AG04449 (cell line): ENCODE results near the gene ATP5F1D.

Source experiments
- CTCF ChIA-PET: fragments of 350-600 bp; formaldehyde crosslinking; extraction: SDS; loops from one replicate; lab custom pipeline; 2021; ENCODE audit warnings: antibody characterized with exemption; lab: Yijun Ruan, JAX
- POLR2A ChIA-PET: fragments of 400-600, 350-600 bp; formaldehyde crosslinking; extraction: SDS; loops from one replicate; lab custom pipeline; 2020; ENCODE audit warnings: antibody characterized with exemption, inconsistent platforms; lab: Yijun Ruan, JAX
- DNase-seq: peaks from one replicate; pipeline ENCODE4 v3.0.0-alpha.2; 2010; ENCODE audit warnings: low read depth, low spot score
- H3K4me3 ChIP-seq: 2 replicates; pipeline ENCODE4 v1.5.1; 2011; ENCODE audit warnings: low read depth, mild to moderate bottlenecking, control low read depth, low read length
- TF ChIP-seq, protein P1 (sequence below): IDR thresholded peaks from one replicate; pipeline ENCODE4 v1.5.1; 2011; ENCODE audit warnings: mild to moderate bottlenecking, moderate library complexity, low read length, control low read depth, inconsistent platforms; ENCODE audit not compliant: insufficient read depth; ENCODE audit errors: missing control alignments

ATP5F1D gene

GRCh38 chr19:1220976-1221903 lies 20.3 kb upstream of the ATP5F1D start:
- ChIA-PET POLR2A (no interaction called here), CTCF (interaction anchor here (0.7 to 2.7 kb wide), 9 partner anchors 7 to 156 kb away, joined by 3 to 16 read pairs (median 4); partner anchors contain the start of gene ATP5F1D)
- no peak for DNase-seq
- TF ChIP-seq, protein P1, sequence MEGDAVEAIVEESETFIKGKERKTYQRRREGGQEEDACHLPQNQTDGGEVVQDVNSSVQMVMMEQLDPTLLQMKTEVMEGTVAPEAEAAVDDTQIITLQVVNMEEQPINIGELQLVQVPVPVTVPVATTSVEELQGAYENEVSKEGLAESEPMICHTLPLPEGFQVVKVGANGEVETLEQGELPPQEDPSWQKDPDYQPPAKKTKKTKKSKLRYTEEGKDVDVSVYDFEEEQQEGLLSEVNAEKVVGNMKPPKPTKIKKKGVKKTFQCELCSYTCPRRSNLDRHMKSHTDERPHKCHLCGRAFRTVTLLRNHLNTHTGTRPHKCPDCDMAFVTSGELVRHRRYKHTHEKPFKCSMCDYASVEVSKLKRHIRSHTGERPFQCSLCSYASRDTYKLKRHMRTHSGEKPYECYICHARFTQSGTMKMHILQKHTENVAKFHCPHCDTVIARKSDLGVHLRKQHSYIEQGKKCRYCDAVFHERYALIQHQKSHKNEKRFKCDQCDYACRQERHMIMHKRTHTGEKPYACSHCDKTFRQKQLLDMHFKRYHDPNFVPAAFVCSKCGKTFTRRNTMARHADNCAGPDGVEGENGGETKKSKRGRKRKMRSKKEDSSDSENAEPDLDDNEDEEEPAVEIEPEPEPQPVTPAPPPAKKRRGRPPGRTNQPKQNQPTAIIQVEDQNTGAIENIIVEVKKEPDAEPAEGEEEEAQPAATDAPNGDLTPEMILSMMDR, result peak; percentile 77
- H3K4me3 ChIP-seq, result no peak overlapping the region

- ChIA-PET CTCF (interaction anchor here (1.2 to 2.7 kb wide), 4 partner anchors 8 to 157 kb away, joined by 4 to 17 read pairs (median 14); partner anchors contain the start of genes ATP5F1D and CBARP), POLR2A (no interaction called here)
- H3K4me3 ChIP-seq, result no peak overlapping the region
- TF ChIP-seq, protein P1, result no peak
- DNase-seq, result no peak
Measured at GRCh38 chr19:1221904-1222255, 19.7 kb upstream of the ATP5F1D start.

GRCh38 chr19:1222394-1222793 lies 19.2 kb upstream of the ATP5F1D start:
- POLR2A ChIA-PET, result no interaction called here
- CTCF ChIA-PET, result interaction anchor here (0.6 to 2.7 kb wide), 6 partner anchors 8 to 157 kb away, joined by 3 to 17 read pairs (median 10); partner anchors contain the start of genes ATP5F1D and CBARP
- DNase-seq, result no peak
- H3K4me3 ChIP-seq, result no peak overlapping the region
- TF ChIP-seq, protein P1, result no peak

DNA sequence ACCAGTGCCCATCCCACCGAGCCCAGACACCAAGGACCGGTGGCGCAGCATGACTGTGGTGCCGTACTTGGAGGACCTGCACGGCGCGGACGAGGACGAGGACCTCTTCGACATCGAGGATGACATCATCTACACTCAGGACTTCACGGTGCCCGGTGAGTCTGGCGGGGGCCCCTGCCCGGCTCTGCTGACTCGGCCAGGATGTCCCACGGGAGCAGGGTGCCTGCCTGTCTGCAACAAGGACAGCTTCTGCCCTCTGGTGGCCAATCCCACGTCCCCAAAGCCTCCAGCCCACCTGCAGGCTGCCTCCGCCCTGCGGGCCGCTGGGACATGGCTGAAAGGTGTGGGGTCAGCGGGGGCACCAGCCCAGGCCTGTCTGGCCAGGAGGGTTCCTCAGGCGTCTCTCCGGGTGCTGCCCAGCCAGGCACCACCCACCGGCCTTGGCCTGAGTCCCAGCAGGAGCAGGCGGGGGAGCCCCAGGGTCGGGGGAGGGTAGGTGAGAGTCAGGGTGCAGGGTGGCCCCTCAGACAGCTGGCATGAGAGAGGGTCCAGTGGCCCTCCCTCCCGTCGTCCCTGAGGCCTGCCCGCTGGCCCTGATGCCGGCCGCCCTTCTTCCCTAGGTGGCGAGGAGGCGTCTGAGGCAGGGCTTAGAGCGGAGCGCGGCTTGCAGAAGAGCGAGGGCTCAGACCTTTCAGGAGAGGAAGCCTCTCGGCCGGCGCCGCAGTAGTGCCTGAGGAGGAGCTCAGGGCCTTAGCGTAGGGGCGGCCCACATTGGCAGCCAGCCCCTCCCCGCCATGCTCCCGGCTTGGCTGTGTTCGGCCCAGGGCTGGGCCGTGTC lies 18.3 kb upstream of the ATP5F1D start:
- ChIA-PET POLR2A (no interaction called here), CTCF (interaction anchor here (0.6 to 2.7 kb wide), 6 partner anchors 9 to 158 kb away, joined by 3 to 17 read pairs (median 10); partner anchors contain the start of genes ATP5F1D and CBARP)
- DNase-seq, result no peak
- TF ChIP-seq, protein P1, result peak; percentile 57
- no peak overlapping the region for H3K4me3 ChIP-seq

- DNase-seq, result no peak
- ChIA-PET CTCF (interaction anchor here (2.0 to 2.4 kb wide), 3 partner anchors 10 to 16 kb away, joined by 7 to 17 read pairs (median 12); partner anchors contain the start of genes ATP5F1D and CBARP), POLR2A (interaction anchor here (1.4 kb wide), 1 partner anchor 10 kb away, joined by 5 read pairs; no protein-coding TSS in a partner anchor)
- TF ChIP-seq, protein P1, result no peak
- no peak overlapping the region for H3K4me3 ChIP-seq
Measured at GRCh38 chr19:1224047-1224825, 17.3 kb upstream of the ATP5F1D start.
